HG03460 (cell line): ENCODE results near the gene S100A2.

Experiments used
- ATAC-seq: cut with Tn5 transposase; IDR thresholded peaks from one replicate; pipeline ENCODE4 v1.9.1; 2021; ENCODE audit not compliant: unreplicated experiment

Gene S100A2

DNA sequence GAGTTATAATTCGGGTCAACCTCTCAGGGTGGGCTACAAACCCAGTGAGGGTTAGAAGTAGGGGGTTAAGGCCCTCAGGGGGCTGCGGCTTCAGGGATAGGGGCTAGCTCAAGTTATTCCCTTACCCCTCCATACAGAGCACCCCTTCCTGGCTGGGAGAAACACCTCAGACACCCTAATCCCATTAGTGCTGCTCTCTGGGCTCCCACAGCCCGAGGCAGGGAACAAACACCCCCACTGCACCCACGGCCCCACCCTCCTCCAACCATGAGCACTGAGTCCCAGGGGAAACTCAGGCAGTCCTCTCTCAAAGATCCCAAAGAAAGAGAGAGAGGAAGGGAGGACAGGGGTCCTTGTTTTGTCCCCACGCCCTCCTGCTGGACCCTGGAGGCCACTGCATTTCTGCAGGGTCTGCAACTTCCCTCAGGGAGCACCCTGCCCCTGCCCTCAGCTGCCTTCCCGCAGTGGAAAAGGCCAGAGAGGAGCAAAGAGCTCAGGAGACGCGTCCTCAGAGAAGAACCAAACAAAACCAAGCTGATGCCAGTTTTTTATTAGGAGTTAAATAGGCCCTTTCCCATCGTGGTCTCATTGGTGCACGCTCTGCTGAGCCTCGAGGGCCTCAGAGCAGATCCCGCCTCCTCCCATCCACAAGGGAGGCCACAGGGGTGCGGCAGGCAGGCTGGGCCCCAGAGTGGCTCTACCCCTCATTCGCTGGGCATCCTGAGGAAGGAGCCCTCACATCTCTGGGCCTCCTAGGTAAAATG lies 18.7 kb downstream of the S100A2 start:
- ATAC-seq: no peak

DNA sequence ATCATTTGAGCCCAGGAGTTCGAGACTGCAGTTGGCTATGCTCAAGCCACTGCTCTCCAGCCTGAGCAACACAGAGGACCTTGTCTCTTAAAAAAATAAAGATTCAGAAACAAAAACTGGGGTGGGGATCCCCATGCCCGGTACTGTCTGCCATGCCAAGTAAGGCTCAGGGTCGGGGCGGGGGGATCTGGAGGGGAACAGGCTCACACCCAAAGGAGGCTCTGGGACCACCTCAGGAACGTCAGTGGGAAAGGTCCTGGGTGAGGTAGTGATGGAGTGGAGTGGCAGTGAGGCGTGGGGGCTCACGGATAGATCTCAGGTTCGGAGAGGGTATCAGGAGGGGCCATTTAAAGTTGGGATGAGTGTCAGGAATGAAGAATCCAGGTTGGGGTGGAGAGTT lies 19.3 kb downstream of the S100A2 start:
- ATAC-seq: no peak

DNA sequence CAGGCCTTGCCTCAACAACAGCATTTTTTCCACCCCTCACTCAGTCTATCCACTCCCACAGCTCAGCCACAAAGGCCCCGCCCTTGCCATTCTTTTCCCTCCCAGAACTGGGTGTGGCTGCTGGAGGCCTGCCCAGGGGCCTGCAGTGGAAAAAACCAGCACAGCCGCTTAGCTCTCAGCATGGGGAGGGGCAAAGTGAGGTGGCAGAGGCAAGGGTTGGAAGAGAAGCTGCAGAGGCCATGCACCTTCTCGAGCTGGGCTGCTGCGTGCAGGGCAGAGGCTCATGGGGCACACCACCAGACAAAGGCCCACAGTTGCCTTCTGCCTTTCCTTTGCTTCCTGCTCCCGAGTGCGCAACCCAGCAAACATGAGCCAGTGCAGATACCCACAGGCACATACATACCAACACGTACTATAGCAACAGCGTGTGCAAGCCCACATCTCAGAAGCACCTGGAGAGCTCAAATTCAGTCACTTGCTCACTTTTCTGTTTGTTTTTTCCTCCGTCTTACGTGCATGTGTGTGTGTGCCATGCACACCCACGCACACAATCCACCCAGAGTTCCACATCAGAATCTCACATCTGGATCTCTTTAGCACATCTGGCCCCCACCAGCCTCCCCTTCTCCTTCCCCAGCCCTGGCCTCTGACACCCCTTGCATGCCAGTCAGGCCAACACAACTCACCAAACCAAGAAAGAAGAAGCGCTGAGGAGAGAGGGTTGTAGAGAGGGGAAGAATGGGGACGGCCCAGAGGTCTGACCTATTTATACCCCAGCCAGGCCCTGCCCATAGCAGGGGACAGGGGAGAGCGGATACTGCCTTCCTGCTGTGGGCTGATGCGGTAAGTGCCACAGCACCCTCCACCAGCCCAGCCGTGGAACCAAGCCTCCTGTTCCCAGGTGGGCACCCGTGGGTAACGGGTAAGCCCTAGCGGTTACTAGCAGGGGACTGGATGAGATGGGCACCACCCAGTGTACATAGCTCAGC lies 20.3 kb downstream of the S100A2 start, which contains the start of gene S100A4:
Gene S100A4, minus strand, starts transcription at position 740 of the 989 bp plus-strand sequence. CDS start 1,012 bp downstream, outside the sequence.
- no peak for ATAC-seq

DNA sequence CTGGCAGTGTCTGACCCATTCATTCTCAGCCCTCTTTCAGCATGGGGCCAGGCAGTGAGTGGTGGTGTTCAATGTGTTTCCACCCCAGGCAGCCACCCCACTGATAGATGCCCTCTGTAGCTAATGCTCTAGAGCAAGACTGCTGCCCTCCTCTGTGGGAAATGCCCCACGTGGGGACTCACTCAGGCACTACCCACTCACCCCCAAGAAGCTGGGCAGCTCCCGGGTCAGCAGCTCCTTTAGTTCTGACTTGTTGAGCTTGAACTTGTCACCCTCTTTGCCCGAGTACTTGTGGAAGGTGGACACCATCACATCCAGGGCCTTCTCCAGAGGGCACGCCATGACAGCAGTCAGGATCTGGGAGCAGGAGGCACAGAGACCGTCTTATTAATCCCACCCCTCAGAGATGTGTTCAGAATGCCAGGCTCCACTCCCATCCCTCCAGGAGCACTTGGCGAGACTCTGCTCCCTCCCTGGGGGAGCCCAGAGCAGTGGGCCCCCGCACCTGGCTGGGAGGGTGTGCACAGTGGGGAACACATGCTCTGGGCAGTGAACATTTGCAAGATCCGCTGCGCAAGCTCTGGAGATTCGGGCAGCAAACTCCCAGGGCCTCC lies 21.1 kb downstream of the S100A2 start:
- no peak for ATAC-seq

DNA sequence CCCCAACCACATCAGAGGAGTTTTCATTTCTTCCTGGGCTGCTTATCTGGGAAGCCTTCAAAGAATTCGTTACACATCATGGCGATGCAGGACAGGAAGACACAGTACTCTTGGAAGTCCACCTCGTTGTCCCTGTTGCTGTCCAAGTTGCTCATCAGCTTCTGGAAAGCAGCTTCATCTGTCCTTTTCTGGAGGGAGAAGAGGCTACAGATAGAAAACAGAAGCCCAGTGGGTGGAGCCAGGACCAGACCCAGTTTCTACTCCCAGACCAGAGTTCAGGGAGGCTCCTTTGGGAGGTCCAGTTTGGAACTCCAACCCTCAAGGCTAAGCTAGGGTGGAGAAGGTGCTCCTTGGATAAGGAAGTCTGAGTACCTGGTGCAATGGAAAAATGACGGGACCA lies 21.9 kb downstream of the S100A2 start:
- no peak for ATAC-seq

DNA sequence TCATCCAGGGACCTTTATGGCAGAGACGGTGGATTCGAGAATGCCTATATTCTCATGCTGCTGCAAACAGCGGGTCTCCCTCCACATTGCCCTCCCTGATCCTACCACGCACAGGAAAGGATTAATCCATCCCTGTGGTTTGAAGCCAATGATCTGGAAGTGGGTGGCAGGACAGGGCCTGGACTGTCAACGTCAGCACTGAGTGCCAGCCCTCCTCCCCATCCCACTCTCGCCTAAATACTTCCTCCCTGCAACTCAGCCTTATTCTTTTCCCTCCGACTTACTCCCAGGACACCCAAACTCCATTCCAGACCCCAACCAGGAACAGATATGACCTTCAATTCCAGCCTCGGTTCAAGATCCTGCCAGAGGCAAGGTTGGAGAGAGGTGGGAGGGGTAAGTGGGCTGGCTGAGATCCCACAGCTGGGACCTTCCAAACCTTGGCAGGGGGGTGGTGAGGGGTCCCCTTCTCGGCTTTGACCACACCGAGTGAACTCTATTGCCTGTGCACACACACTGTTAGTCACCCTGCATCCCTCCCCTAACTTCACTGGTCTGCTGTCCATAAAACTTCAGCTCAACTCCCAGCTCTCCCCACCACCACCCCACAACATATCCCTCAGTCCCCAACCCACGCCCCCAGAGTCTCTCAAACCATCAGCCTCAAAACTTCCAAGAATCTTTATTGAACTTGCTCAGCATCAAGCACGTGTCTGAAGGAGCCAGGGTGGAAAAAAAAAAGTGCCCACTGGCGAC lies 22.5 kb downstream of the S100A2 start:
- ATAC-seq: no peak

DNA sequence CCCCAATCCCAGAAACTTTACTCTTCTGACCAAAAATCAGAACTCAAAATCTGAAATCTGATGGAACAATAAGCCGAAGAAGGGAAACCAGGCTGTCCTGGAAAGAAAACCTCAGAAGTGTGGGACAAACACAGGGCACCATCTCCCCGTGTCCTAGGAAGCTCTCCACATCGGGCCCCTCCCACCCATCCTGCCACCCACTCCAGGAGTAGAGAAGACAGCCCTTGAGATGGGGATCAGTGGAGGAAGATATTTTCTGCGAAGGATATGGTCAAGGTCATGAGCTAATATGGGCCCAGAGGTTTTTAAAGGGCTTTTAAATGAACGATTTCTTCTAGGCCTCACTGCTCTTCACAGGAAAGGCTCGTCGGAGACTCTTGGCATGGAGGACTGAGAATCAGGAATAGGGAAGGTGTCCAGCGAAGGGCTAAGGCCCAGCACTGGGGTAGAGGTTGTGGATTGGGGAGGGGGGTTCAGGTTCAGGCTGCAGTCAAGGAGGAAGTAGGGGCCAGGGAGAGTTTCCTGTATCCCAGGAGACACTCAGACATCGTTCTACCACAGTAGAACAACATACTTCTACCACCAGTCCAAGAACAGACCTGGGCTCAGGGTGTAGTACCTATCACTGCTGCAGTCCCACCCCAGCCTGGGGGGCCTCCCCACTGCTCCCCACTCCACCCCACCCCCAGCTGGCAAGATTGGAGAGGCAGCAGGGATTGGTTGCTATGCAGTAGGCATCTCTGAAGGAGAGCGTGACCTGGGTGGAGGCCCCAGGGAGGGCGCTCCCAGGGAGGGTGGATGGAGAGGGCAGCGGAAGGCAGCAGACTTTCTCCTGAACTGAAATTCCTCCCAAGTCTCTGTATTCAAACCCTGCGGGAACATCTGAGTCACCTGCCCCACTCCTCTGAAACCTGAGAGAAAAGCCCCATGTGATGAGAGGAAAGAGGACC lies 23.7 kb downstream of the S100A2 start:
- no peak for ATAC-seq

DNA sequence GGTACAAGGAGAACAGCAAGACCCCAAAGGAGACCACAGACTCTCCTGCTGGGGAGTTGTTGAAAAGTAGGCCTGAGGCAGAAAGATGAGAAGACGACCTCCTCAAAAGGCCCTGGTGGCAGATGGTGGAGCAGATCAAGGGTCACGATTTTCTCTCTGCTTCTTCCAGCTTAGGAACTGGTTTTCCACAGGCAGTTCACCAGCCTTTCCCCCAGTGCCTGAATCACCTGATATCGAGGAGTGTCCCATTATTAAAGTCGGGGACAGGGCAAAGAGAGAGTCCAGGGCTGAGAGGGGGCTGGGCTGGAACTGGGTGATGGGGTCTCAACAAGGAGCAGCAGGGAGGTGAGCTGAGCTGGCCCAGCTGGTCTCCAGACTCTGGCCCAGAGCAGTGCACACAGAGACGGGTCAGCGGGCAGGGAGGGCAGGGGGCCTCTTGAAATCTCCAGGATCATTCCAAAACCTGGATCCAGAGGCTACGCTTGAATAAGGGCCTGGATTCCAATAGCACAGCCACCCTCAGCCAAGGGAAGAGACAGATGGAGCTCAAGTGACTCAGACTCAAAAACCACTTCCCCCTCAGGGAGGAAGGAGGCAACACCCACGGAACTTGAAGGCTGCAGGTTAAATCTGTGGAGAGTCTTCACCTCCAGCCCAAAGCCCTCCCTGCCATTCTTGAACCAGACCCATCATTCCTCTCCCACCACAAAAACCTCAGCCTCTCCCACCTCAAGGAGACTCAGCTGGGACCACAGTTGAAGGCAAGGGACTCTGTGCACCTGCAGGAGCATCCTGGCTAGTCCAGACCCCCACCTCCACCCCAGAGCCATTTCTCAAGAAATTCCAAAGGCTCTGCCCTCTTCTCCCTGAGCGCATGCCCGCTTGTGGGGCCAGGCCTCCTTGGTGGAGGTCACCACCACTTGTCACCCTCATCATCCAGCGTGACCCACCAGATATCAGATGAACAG lies 25.0 kb downstream of the S100A2 start, which contains the start of gene S100A5:
Gene S100A5, minus strand, starts transcription at position 541 of the 968 bp plus-strand sequence. CDS start 743 bp downstream, outside the sequence.
- no peak for ATAC-seq

DNA sequence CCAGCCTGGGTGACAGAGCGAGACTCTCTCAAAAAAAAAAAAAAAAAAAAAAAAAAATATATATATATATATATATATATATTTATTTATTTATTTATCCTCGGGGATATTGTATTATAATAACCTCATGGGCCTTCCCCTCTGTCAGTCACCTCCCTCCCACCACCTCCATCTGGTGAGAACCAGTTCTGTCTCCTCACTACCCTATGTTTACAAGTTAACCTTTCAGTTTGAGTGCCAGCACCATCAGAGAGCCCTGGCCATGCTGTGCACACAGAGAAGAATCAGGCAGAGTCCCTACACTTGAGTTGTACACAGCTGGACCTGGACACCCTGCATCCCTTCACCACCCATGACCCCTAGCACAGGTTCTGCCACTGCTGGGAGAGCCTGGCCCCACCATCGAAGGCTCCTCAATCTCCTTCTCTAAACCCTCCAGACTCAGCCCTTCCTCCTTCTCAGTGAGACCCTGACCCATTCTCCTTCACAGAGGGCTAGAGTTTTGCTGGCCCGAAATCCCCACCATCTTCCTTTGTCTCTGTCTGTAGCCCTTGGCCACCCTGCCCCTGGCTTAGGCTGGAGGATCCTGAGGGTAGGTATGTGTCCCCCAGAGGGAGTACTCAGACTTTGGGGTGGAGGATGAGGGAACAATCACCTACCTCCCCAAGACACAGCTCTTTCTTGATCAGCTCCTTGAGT lies 26.1 kb downstream of the S100A2 start:
- no peak for ATAC-seq

DNA sequence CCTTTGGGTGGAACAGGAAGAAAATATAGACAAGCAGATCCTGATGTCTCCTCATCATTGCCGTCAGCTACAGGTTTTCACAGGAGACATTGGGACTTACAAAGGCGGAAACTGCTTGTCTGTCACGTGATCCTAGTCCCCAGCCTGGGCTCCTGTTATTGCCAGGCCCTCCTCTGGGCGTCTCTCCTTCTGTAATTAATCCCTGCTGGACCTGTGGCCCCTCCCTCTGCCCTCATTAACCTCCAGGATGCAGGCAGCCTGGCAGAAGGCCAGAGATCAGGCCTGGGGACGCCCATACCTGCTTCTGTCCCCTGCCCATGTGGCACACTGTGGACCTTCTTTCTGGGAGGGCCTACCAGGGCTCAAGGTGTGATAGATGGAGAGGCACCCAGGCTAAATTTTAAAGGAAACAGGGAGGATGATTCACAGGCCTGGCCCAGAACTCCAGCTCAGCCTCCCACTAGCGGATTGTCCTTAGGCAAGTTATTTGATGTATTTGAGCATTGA lies 27.3 kb downstream of the S100A2 start:
- ATAC-seq: no peak

DNA sequence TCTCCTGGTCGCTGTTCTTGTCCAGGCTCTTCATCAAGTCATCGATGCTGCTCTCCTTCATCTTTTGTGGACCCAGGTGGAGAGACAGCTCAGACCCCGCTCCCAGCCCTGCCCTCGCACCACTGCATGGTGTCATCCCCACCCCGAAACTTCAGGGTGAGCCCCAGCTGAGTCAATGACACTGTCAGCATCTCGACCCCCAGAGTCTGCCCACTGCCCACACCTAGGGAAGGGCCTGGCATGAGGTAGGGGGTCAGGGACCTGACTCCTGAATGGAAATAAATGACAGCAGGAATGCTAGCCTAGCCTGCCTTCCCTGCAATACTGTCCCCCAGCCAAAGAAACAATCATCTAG lies 28.3 kb downstream of the S100A2 start:
- ATAC-seq: no peak

DNA sequence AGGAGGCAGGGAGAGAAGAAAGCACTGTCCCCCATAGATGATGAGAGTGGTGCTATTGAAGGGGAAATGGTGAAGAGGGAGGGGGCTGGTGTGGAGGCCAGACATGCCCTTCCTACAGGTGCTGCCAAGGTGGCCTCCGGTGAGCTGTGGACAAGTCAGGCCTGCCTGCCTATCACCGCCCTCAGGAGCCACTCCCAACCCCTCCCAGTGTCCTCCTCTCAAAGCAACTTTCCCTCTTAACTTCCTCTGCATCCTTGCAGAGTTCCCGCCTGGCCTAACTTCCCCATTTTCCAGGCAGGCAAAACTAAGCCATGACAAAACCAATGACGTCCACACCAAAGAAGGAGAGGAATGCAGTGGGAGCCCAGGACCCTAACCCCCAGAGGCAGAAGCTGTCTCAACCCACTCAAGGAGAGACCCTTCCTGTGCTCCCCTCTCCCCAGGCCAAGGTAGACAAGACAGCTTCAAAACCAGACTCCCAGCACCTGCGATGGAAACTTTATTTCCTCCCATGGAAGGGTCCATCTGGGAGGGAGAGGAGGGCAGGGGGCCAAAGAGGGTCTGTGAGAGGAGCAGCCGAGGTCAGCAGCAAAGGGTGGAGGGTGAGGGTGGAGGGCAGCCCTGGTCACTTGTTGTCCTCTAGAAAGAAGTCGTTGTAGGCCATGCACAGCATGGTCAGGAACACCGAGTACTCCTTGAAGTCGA lies 28.8 kb downstream of the S100A2 start:
- no peak for ATAC-seq

DNA sequence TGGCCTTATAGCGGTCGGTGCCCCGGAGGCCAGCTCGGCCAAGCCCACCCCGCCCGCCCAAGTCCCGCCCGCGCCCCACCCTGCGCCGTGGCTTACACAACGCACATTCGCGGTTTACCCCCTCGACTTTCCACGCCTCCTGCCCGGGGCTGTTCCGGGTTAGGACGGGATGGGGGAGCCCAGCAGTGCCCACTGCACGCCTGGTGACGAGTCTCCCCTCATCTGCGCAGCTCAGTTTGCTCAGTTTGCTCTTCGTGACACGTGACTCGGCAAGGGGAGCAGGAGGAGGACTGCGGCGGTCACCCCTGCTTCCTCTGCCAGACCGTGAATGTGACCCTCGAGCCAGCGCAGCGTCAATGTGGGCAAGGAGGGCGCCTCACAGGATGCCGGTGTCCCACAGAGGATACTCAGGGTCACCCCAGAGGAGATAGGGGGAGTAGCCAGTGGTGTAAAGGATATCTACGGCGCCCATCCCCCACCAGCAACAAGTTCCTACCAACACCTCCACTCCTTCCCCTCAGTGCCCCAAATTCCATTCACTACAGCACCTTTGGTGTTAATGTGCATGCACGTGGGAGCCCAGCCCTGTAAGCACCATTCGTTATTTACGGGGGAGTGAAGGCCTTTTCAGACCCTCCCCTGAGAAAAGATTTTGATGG lies 29.5 kb downstream of the S100A2 start:
- no peak for ATAC-seq

DNA sequence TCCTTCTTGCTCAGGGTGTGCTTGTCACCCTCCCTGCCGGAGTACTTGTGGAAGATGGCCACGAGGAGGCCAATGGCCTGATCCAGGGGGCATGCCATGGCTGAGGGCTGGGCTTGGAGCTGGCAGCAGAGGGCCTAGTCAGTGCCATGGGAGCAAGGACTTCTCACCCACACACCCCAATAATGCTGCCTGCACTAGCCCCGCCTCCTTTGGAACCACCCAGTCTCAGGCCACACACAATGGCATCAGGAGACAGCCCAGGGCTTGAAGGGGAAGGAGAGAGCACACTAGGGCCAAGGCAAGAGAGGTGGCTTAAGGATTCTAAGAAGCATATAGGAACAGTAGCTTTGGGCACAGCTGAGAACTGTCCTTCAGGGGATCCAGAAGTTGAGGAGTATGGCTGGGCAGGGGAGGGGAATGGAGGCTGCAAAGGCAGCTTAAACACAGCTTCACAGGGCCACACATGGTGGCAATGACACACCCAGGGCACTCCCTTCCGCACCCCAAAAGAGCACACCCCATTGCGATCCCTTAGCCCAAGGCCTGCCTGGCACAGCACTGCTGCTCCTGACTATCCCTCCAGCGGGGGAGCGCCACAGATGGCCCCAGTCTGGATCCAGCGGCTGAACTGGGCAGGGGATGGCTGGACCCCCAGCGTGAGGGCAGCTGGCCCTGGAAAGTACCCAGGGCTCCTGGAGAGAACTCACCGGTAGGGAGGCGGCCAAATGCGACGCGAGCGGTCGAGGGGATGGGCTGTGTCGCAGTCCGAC lies 30.2 kb downstream of the S100A2 start, which contains the start of gene S100A6:
Gene S100A6, minus strand, starts transcription at position 750 of the 770 bp plus-strand sequence. Its CDS starts 652 bp downstream, at position 98.
- ATAC-seq: no peak

DNA sequence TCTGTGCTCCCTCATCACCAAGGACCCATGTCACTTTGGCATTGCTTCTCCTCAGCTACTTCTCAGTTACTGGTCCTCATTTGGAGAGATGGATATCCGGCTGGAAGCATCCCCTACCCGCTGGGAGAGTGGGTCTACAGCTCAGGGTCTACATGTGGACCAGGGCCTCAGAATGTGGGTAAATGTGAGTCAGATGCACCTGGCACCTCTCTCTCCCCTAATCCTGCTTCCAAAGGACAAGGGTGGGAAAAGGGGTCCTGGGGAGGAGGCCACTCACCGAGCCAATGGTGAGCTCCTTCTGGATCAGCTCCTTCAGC lies 30.8 kb downstream of the S100A2 start:
- ATAC-seq: no peak
